ENCODE measurements around the gene RASSF7.

GRCh38 chr11:581752-582151 lies 21.0 kb downstream of the RASSF7 start:
- TF ChIP-seq, protein P1, sequence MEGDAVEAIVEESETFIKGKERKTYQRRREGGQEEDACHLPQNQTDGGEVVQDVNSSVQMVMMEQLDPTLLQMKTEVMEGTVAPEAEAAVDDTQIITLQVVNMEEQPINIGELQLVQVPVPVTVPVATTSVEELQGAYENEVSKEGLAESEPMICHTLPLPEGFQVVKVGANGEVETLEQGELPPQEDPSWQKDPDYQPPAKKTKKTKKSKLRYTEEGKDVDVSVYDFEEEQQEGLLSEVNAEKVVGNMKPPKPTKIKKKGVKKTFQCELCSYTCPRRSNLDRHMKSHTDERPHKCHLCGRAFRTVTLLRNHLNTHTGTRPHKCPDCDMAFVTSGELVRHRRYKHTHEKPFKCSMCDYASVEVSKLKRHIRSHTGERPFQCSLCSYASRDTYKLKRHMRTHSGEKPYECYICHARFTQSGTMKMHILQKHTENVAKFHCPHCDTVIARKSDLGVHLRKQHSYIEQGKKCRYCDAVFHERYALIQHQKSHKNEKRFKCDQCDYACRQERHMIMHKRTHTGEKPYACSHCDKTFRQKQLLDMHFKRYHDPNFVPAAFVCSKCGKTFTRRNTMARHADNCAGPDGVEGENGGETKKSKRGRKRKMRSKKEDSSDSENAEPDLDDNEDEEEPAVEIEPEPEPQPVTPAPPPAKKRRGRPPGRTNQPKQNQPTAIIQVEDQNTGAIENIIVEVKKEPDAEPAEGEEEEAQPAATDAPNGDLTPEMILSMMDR (IDR thresholded peaks at IDR 0.05), result no peak
- TF ChIP-seq POLR2A (IDR thresholded peaks at IDR 0.05), result no peak
